HepG2 (cell line): Measurements from ENCODE around the gene MRPL2.

ENCODE experiments used
- EP300 ChIP-seq, 3 experiments: sonication (generic) in 1 of 3; formaldehyde crosslinking in 1 of 3; IDR thresholded peaks; 2 replicates each; pipeline versions ENCODE4 v1.5.1 to v1.6.1; 2011 to 2020; ENCODE audit warnings: low read depth in 2 of 3, low read length in 2 of 3, borderline replicate concordance in 1 of 3, improper control_type of control experiment in 1 of 3, mild to moderate bottlenecking in 1 of 3, missing genetic modification reagents in 1 of 3, moderate library complexity in 1 of 3
- ESRRA ChIP-seq: sonication (generic); formaldehyde crosslinking; IDR thresholded peaks from 2 replicates; pipeline ENCODE4 v1.5.1; 2020; ENCODE audit warnings: mild to moderate bottlenecking, low read depth, missing genetic modification reagents
- GABPA ChIP-seq, 2 experiments: IDR thresholded peaks; 2 replicates each; pipeline ENCODE4 v1.6.1; 2011 to 2016; ENCODE audit warnings: low read depth in 2 of 2, low read length in 1 of 2, missing biosample characterization in 1 of 2, missing genetic modification characterization in 1 of 2
- KDM4B ChIP-seq: sonication (generic); formaldehyde crosslinking; IDR thresholded peaks from 2 replicates; pipeline ENCODE4 v1.4.0; 2020; ENCODE audit warnings: missing genetic modification reagents
- NFYB ChIP-seq: sonication (generic); formaldehyde crosslinking; IDR thresholded peaks from 2 replicates; pipeline ENCODE4 v1.4.0; 2020; ENCODE audit warnings: missing genetic modification reagents
- PRPF4 ChIP-seq: fragments of 200-400 bp; formaldehyde crosslinking; IDR thresholded peaks from 2 replicates; pipeline ENCODE4 v1.6.1; 2016; ENCODE audit warnings: low read length, low read depth; ENCODE audit not compliant: poor library complexity, severe bottlenecking
- SAP130 ChIP-seq: IDR thresholded peaks from 2 replicates; pipeline ENCODE4 v1.6.1; 2016; ENCODE audit warnings: low read depth
- ZNF558 ChIP-seq: sonication (generic); formaldehyde crosslinking; IDR thresholded peaks from 2 replicates; pipeline ENCODE4 v1.9.0; 2022; ENCODE audit warnings: mild to moderate bottlenecking, missing genetic modification reagents, borderline replicate concordance
- TF ChIP-seq, protein P1 (sequence below): sonication (generic); formaldehyde crosslinking; IDR thresholded peaks from 2 replicates; pipeline ENCODE4 v1.4.0; 2020; ENCODE audit warnings: missing genetic modification reagents, borderline replicate concordance
- TF ChIP-seq, protein P2 (sequence below): sonication (generic); formaldehyde crosslinking; IDR thresholded peaks from 2 replicates; pipeline ENCODE4 v1.5.0; 2020; ENCODE audit warnings: mild to moderate bottlenecking, missing genetic modification reagents, moderate library complexity
- TF ChIP-seq, protein P3 (sequence below): sonication (generic); formaldehyde crosslinking; IDR thresholded peaks from 2 replicates; pipeline ENCODE4 v1.8.0; 2022; ENCODE audit warnings: mild to moderate bottlenecking, missing genetic modification reagents; ENCODE audit not compliant: insufficient replicate concordance

GRCh38 chr6:43016943-43017334 lies 42.3 kb downstream of the MRPL2 start:
- TF ChIP-seq ESRRA (CRISPR knock-in tag) (no peak), SAP130 (CRISPR knock-in tag) (no peak), NFYB (no peak), PRPF4 (no peak), GABPA (IDR thresholded peaks at IDR 0.05; ENCODE audit: low read depth, low read length) (no peak), GABPA (CRISPR knock-in tag; IDR thresholded peaks at IDR 0.05; ENCODE audit: low read depth) (no peak), EP300 (IDR thresholded peaks at IDR 0.05; ENCODE audit: low read depth in 2 of 2, low read length in 2 of 2) (no peak), EP300 (CRISPR knock-in tag; IDR thresholded peaks at IDR 0.05; ENCODE audit: borderline replicate concordance) (no peak), ZNF558 (CRISPR knock-in tag) (no peak), KDM4B (CRISPR knock-in tag) (no peak)
- TF ChIP-seq, protein P1, sequence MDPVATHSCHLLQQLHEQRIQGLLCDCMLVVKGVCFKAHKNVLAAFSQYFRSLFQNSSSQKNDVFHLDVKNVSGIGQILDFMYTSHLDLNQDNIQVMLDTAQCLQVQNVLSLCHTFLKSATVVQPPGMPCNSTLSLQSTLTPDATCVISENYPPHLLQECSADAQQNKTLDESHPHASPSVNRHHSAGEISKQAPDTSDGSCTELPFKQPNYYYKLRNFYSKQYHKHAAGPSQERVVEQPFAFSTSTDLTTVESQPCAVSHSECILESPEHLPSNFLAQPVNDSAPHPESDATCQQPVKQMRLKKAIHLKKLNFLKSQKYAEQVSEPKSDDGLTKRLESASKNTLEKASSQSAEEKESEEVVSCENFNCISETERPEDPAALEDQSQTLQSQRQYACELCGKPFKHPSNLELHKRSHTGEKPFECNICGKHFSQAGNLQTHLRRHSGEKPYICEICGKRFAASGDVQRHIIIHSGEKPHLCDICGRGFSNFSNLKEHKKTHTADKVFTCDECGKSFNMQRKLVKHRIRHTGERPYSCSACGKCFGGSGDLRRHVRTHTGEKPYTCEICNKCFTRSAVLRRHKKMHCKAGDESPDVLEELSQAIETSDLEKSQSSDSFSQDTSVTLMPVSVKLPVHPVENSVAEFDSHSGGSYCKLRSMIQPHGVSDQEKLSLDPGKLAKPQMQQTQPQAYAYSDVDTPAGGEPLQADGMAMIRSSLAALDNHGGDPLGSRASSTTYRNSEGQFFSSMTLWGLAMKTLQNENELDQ = no peak
- TF ChIP-seq, protein P2, sequence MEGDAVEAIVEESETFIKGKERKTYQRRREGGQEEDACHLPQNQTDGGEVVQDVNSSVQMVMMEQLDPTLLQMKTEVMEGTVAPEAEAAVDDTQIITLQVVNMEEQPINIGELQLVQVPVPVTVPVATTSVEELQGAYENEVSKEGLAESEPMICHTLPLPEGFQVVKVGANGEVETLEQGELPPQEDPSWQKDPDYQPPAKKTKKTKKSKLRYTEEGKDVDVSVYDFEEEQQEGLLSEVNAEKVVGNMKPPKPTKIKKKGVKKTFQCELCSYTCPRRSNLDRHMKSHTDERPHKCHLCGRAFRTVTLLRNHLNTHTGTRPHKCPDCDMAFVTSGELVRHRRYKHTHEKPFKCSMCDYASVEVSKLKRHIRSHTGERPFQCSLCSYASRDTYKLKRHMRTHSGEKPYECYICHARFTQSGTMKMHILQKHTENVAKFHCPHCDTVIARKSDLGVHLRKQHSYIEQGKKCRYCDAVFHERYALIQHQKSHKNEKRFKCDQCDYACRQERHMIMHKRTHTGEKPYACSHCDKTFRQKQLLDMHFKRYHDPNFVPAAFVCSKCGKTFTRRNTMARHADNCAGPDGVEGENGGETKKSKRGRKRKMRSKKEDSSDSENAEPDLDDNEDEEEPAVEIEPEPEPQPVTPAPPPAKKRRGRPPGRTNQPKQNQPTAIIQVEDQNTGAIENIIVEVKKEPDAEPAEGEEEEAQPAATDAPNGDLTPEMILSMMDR = no peak
- TF ChIP-seq, protein P3, sequence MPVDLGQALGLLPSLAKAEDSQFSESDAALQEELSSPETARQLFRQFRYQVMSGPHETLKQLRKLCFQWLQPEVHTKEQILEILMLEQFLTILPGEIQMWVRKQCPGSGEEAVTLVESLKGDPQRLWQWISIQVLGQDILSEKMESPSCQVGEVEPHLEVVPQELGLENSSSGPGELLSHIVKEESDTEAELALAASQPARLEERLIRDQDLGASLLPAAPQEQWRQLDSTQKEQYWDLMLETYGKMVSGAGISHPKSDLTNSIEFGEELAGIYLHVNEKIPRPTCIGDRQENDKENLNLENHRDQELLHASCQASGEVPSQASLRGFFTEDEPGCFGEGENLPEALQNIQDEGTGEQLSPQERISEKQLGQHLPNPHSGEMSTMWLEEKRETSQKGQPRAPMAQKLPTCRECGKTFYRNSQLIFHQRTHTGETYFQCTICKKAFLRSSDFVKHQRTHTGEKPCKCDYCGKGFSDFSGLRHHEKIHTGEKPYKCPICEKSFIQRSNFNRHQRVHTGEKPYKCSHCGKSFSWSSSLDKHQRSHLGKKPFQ (CRISPR knock-in tag) = no peak
